Measurements from ENCODE around the gene MAP7D2.

DNA sequence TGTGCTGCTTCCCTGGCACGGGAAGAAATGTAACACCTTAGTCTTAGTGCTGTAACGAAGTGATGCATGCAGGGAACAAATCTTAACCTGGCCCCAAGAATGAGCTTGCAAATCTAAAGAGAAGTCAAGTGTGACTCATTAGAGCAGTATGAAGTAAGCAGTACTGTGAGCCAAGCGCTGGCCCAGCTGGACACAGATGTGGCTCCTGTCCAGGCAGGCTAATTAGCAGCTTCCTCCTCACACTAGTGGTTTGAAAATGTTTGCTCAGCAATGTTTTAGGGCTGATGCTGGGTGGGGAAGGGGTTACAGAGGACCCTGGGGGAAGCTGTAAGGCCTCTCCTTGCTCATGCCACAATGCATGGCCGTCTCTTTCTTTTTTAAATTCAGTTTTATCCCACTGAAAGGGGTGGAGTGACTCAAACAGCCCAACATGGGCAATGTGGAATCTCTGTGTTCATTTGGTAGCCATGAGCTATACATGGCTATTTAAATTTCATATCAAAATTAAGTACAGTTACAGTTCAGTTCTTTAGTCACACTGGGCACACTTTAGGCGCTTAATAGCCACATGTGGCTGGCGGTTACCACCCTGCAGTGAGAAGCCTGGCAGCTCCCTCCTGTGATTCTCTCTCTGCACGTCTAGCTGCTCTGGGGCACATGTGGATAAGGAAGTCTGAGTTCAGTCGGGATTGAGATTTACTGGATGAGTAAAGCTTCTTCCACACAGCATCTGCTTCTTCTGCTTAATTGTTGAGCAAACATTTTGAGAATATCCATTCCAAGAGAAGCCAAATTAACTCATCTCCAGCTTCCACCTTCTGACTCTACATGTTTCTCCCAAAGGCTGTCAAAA, 48.8 kb downstream of the MAP7D2 start:
- TF ChIP-seq SP1 (IDR thresholded peaks at IDR 0.05) (no peak), TARDBP (IDR thresholded peaks at IDR 0.05) (no peak), SUZ12 (IDR thresholded peaks at IDR 0.05) (no peak), FOXM1 (IDR thresholded peaks at IDR 0.05; ENCODE audit: borderline replicate concordance) (no peak), LEF1 (IDR thresholded peaks at IDR 0.05; ENCODE audit: borderline replicate concordance) (no peak), L3MBTL2 (conservative IDR thresholded peaks at IDR 0.05) (no peak), BHLHE40 (IDR thresholded peaks at IDR 0.05; ENCODE audit: borderline replicate concordance) (no peak), ELF4 (IDR thresholded peaks at IDR 0.05) (no peak), NFRKB (IDR thresholded peaks at IDR 0.05) (no peak), FOXA1 (IDR thresholded peaks at IDR 0.05) (no peak)

Data from HEK293T (cell line).